Ishikawa (cell line): ENCODE data around the gene NAALADL1.

Source experiments
- CEBPB ChIP-seq: IDR thresholded peaks from 2 replicates; pipeline ENCODE4 v1.6.1; 2012
- EP300 ChIP-seq: IDR thresholded peaks from 2 replicates; pipeline ENCODE4 v1.6.1; 2012; ENCODE audit warnings: borderline replicate concordance
- NFIC ChIP-seq: IDR thresholded peaks from 2 replicates; pipeline ENCODE4 v1.6.1; 2012
- RAD21 ChIP-seq: IDR thresholded peaks from 2 replicates; pipeline ENCODE4 v1.6.1; 2012; ENCODE audit warnings: low read depth
- TAF1 ChIP-seq: IDR thresholded peaks from 2 replicates; pipeline ENCODE4 v1.6.1; 2012; ENCODE audit warnings: low read depth, mild to moderate bottlenecking
- TEAD4 ChIP-seq: IDR thresholded peaks from 2 replicates; pipeline ENCODE4 v1.6.1; 2012

- TF ChIP-seq RAD21 (no peak), NFIC (peak; percentile 37; the same call in 1 of the 2 replicates), TAF1 (peak; percentile 78), TEAD4 (0 out of 2 replicates have a peak, but pooled peaks have one; percentile 18), EP300 (peak; percentile 62), CEBPB (no peak)
Observed at GRCh38 chr11:65083834-65084597, 25.7 kb upstream of the NAALADL1 start, which contains the start of the genes CDCA5 and ZFPL1.
